HL-60 (cell line): ENCODE data around the gene AKR1B1.

Experiments
- DNase-seq, 2 experiments: peaks; one replicate each; pipeline ENCODE4 v3.0.0-alpha.2; 2010 to 2020; ENCODE audit warnings: low read depth in 1 of 2, low spot score in 1 of 2
- H3K27ac ChIP-seq: fragments of 250-450 bp; sonication (Bioruptor Pico); replicated peaks from 2 replicates; pipeline ENCODE4 v1.5.1; 2020; ENCODE audit warnings: mild to moderate bottlenecking, moderate library complexity
- H3K27me3 ChIP-seq: fragments of 250-450 bp; sonication (Bioruptor Pico); 2 replicates; pipeline ENCODE4 v1.5.1; 2021; ENCODE audit warnings: mild to moderate bottlenecking, moderate library complexity; ENCODE audit not compliant: insufficient read depth, poor library complexity, severe bottlenecking
- H3K4me3 ChIP-seq: replicated peaks from 2 replicates; pipeline ENCODE4 v1.5.1; 2011; ENCODE audit warnings: mild to moderate bottlenecking, control low read depth, low read length; ENCODE audit not compliant: insufficient read depth
- GABPA ChIP-seq: IDR thresholded peaks from 2 replicates; pipeline ENCODE4 v1.6.1; 2012; ENCODE audit warnings: low read depth
- POLR2AphosphoS5 ChIP-seq: IDR thresholded peaks from 2 replicates; pipeline ENCODE4 v1.6.1; 2012; ENCODE audit warnings: low read depth
- SPI1 ChIP-seq: IDR thresholded peaks from 2 replicates; pipeline ENCODE4 v1.6.1; 2012; ENCODE audit warnings: low read depth, mild to moderate bottlenecking, borderline replicate concordance
- TF ChIP-seq, protein P1 (sequence below): IDR thresholded peaks from 2 replicates; pipeline ENCODE4 v1.6.1; 2012; ENCODE audit warnings: low read depth; ENCODE audit not compliant: insufficient replicate concordance
- TF ChIP-seq, protein P2 (sequence below): IDR thresholded peaks from one replicate; pipeline ENCODE4 v1.5.1; 2011; ENCODE audit warnings: low read length, control low read depth, inconsistent platforms; ENCODE audit not compliant: insufficient read depth

AKR1B1 gene

GRCh38 chr7:134468054-134468453 lies 9.2 kb upstream of the AKR1B1 start:
- TF ChIP-seq, protein P1, sequence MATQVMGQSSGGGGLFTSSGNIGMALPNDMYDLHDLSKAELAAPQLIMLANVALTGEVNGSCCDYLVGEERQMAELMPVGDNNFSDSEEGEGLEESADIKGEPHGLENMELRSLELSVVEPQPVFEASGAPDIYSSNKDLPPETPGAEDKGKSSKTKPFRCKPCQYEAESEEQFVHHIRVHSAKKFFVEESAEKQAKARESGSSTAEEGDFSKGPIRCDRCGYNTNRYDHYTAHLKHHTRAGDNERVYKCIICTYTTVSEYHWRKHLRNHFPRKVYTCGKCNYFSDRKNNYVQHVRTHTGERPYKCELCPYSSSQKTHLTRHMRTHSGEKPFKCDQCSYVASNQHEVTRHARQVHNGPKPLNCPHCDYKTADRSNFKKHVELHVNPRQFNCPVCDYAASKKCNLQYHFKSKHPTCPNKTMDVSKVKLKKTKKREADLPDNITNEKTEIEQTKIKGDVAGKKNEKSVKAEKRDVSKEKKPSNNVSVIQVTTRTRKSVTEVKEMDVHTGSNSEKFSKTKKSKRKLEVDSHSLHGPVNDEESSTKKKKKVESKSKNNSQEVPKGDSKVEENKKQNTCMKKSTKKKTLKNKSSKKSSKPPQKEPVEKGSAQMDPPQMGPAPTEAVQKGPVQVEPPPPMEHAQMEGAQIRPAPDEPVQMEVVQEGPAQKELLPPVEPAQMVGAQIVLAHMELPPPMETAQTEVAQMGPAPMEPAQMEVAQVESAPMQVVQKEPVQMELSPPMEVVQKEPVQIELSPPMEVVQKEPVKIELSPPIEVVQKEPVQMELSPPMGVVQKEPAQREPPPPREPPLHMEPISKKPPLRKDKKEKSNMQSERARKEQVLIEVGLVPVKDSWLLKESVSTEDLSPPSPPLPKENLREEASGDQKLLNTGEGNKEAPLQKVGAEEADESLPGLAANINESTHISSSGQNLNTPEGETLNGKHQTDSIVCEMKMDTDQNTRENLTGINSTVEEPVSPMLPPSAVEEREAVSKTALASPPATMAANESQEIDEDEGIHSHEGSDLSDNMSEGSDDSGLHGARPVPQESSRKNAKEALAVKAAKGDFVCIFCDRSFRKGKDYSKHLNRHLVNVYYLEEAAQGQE: no peak
- TF ChIP-seq POLR2AphosphoS5: no peak
- no peak for TF ChIP-seq GABPA
- TF ChIP-seq, protein P2, sequence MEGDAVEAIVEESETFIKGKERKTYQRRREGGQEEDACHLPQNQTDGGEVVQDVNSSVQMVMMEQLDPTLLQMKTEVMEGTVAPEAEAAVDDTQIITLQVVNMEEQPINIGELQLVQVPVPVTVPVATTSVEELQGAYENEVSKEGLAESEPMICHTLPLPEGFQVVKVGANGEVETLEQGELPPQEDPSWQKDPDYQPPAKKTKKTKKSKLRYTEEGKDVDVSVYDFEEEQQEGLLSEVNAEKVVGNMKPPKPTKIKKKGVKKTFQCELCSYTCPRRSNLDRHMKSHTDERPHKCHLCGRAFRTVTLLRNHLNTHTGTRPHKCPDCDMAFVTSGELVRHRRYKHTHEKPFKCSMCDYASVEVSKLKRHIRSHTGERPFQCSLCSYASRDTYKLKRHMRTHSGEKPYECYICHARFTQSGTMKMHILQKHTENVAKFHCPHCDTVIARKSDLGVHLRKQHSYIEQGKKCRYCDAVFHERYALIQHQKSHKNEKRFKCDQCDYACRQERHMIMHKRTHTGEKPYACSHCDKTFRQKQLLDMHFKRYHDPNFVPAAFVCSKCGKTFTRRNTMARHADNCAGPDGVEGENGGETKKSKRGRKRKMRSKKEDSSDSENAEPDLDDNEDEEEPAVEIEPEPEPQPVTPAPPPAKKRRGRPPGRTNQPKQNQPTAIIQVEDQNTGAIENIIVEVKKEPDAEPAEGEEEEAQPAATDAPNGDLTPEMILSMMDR: no peak
- TF ChIP-seq SPI1: no peak
- DNase-seq: no peak
- no peak overlapping the region for H3K27ac ChIP-seq
- H3K4me3 ChIP-seq: no peak overlapping the region
- no peaks in the 10 kb centered on the region for H3K27me3 ChIP-seq

GRCh38 chr7:134465491-134465890 lies 6.6 kb upstream of the AKR1B1 start:
- peak; percentile 75 for TF ChIP-seq SPI1
- TF ChIP-seq, protein P1: no peak
- no peak overlapping the region for H3K4me3 ChIP-seq
- peaks cover 3% of the 10 kb centered on the region for H3K27me3 ChIP-seq
- DNase-seq: no peak
- no peak overlapping the region for H3K27ac ChIP-seq

DNA sequence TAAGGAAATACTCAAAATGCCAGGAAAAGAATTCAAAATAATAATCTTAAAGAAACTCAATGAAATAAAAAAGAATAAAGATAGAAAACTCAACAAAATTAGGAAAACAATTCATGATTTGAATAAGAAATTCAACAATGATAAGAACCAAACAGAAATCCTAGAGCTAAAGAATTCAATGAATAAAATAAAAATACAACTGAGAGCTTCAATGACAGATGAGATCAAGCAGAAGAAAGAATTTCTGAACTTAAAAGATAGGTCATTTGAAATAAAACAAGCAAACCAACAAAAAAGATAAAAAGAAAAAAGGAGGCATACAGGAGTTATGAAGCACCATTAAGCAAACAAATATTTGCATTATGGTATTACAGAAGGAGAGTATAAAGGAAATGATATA lies 5.6 kb upstream of the AKR1B1 start:
- TF ChIP-seq POLR2AphosphoS5 (no peak), GABPA (no peak), SPI1 (no peak)
- TF ChIP-seq, protein P1: no peak
- TF ChIP-seq, protein P2: no peak
- no peak overlapping the region for H3K4me3 ChIP-seq
- no peak overlapping the region for H3K27ac ChIP-seq
- peaks cover 9% of the 10 kb centered on the region for H3K27me3 ChIP-seq
- DNase-seq: no peak

GRCh38 chr7:134463751-134464150 lies 4.9 kb upstream of the AKR1B1 start:
- H3K27ac ChIP-seq: no peak overlapping the region
- H3K27me3 ChIP-seq: peaks cover 17% of the 10 kb centered on the region
- no peak for TF ChIP-seq SPI1
- no peak for TF ChIP-seq POLR2AphosphoS5
- TF ChIP-seq, protein P2: no peak
- TF ChIP-seq, protein P1: no peak
- no peak for TF ChIP-seq GABPA
- H3K4me3 ChIP-seq: no peak overlapping the region
- DNase-seq: no peak
